Measurements from ENCODE around the gene SLC6A20.

The SLC6A20 gene

GRCh38 chr3:45799586-45799985 lies 3.2 kb upstream of the SLC6A20 start:
- DNase-seq, result no peak

GRCh38 chr3:45798034-45798433 lies 1.7 kb upstream of the SLC6A20 start:
- DNase-seq, result no peak

GRCh38 chr3:45796902-45797637 lies 734 bp upstream of the SLC6A20 start:
- no peak for DNase-seq

- no peak for DNase-seq
These were observed 841 bp downstream of the SLC6A20 start for GRCh38 chr3:45795509-45795881.

GRCh38 chr3:45794660-45795059 lies 1.7 kb downstream of the SLC6A20 start:
- no peak for DNase-seq

GRCh38 chr3:45794177-45794560 lies 2.2 kb downstream of the SLC6A20 start:
- no peak for DNase-seq

- no peak for DNase-seq
These were observed 2.7 kb downstream of the SLC6A20 start for GRCh38 chr3:45793482-45794176.

- DNase-seq, result no peak
These were observed 3.7 kb downstream of the SLC6A20 start for GRCh38 chr3:45792516-45793172.

- DNase-seq, result no peak
These were observed 4.3 kb downstream of the SLC6A20 start for GRCh38 chr3:45792036-45792435.

- no peak for DNase-seq
These were observed 5.7 kb downstream of the SLC6A20 start for GRCh38 chr3:45790596-45790995.

- no peak for DNase-seq
These were observed 7.0 kb downstream of the SLC6A20 start for GRCh38 chr3:45789235-45789812.

GRCh38 chr3:45787551-45787950 lies 8.8 kb downstream of the SLC6A20 start:
- no peak for DNase-seq

- DNase-seq, result peak; percentile 26
These were observed 9.4 kb downstream of the SLC6A20 start for GRCh38 chr3:45786801-45787495.

- DNase-seq, result peak; percentile 34
These were observed 10.7 kb downstream of the SLC6A20 start for GRCh38 chr3:45785605-45786150.

GRCh38 chr3:45783667-45784066 lies 12.7 kb downstream of the SLC6A20 start:
- DNase-seq, result no peak

- DNase-seq, result no peak
These were observed 14.0 kb downstream of the SLC6A20 start for GRCh38 chr3:45782381-45782780.

GRCh38 chr3:45781841-45782240 lies 14.5 kb downstream of the SLC6A20 start:
- DNase-seq, result peak; percentile 17

GRCh38 chr3:45781271-45781670 lies 15.1 kb downstream of the SLC6A20 start:
- DNase-seq, result peak; percentile 15

GRCh38 chr3:45779746-45780735 lies 16.3 kb downstream of the SLC6A20 start:
- DNase-seq, result peak; percentile 36

GRCh38 chr3:45778761-45779201 lies 17.6 kb downstream of the SLC6A20 start:
- DNase-seq, result peak; percentile 23

GRCh38 chr3:45777746-45778386 lies 18.5 kb downstream of the SLC6A20 start:
- peak; percentile 40 for DNase-seq

Data from activated CD8-positive, alpha-beta memory T cell treated with anti-CD3 and anti-CD28 coated beads, Interleukin-2, amount 50 U/mL, for 48 hours (primary cell).